Measurements from ENCODE around the gene SCYGR7. TPM values are rescaled to one million over a fixed set of nuclear protein-coding genes. Genes with fewer than 3 reads are reported as not detected.

Gene SCYGR7
- total RNA-seq, 4 donors from 2014 or later = not detected

DNA sequence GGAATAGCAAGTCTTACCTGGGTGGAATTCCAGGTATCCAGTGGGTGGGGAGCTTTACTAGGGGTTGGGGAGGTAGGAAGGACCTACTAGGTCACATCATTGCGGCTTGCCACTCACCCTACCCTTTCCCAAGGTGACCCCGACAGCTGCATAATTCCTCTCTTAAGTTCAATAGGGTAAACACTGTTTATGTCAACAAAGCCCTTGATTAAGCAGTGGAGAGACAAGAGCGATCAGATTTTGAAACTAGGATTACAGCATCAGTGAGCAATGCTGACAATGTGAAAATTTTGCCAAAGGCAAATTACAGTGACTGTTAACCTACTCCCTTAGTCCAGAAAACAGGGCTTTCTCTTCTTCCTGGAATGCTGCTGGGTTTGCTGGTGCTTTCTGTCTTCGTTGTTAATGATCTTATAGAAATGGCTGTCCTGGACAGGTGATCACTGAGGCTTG is 24.8 kb upstream of the SCYGR7 start:
- no peak overlapping the region for H3K27ac ChIP-seq

DNA sequence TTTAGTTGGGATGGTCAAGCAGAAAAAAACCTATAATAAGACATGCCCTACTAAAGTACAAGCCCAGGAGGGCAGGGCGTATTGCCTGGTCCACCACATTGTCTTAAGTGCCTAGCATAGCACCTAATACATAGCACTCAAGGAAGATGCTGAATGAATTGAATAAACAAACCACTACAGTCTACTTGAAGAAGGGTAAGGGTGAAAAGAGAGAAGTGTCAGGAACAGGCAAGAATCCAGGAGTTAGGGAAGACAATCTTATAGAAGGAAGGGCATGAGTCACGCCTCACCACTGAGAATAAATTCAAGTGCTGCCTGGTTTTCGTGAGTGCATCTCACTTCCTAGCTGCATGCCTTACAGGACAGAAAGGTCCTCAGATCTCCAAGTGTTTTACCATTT is 24.2 kb upstream of the SCYGR7 start:
- Histone ChIP-seq H3K4me3 (no peak overlapping the region), H3K9me3 (no peaks in the 10 kb centered on the region), H3K27ac (no peak overlapping the region), H3K4me1 (no peaks in the 10 kb centered on the region), H3K36me3 (no peaks in the 10 kb centered on the region), H3K27me3 (no peaks in the 10 kb centered on the region)
- TF ChIP-seq POLR2A (IDR thresholded peaks at IDR 0.05) = no peak
- TF ChIP-seq CTCF (IDR thresholded peaks at IDR 0.05) = no peak
- intact Hi-C loops (cut with DNase I; ENCODE audit: low total_unique reads) = no loop called here
- no peak for DNase-seq

More for the DNA sequence above, 24.8 kb upstream of the SCYGR7 start:
- Histone ChIP-seq H3K4me3 (no peak overlapping the region), H3K9me3 (no peaks in the 10 kb centered on the region), H3K4me1 (no peaks in the 10 kb centered on the region), H3K36me3 (no peaks in the 10 kb centered on the region), H3K27me3 (no peaks in the 10 kb centered on the region)
- DNase-seq = no peak
- intact Hi-C loops (cut with DNase I; ENCODE audit: low total_unique reads) = no loop called here
- TF ChIP-seq POLR2A (IDR thresholded peaks at IDR 0.05) = no peak
- no peak for TF ChIP-seq CTCF (IDR thresholded peaks at IDR 0.05)

GRCh38 chr2:227706859-227707258 is 21.3 kb upstream of the SCYGR7 start:
- H3K27me3 ChIP-seq = no peaks in the 10 kb centered on the region
- no peaks in the 10 kb centered on the region for H3K36me3 ChIP-seq
- no peak overlapping the region for H3K27ac ChIP-seq
- intact Hi-C loops (cut with DNase I; ENCODE audit: low total_unique reads) = no loop called here
- H3K4me1 ChIP-seq = no peaks in the 10 kb centered on the region
- DNase-seq = no peak
- no peaks in the 10 kb centered on the region for H3K9me3 ChIP-seq
- H3K4me3 ChIP-seq = no peak overlapping the region
- no peak for TF ChIP-seq CTCF (IDR thresholded peaks at IDR 0.05)
- no peak for TF ChIP-seq POLR2A (IDR thresholded peaks at IDR 0.05)

DNA sequence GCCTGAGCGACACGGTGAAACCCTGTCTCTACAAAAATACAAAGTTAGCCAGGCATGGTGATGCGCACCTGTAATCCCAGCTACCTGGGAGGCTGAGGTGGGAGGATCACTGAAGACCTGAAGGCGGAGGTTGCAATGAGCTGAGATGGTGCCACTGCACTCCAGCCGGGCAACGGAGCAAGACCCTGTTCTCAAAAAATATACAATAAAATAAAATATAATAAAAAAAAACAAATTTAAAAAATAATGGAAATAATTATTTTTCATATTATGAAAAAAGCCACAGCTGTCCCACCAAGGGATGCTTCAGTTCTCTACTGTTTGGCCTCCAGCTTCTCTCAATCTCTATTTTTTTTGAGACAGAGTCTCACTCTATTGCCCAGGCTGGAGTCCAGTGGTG is 20.7 kb upstream of the SCYGR7 start:
- no peak overlapping the region for H3K27ac ChIP-seq
- no peak for DNase-seq
- intact Hi-C loops (cut with DNase I; ENCODE audit: low total_unique reads) = no loop called here

DNA sequence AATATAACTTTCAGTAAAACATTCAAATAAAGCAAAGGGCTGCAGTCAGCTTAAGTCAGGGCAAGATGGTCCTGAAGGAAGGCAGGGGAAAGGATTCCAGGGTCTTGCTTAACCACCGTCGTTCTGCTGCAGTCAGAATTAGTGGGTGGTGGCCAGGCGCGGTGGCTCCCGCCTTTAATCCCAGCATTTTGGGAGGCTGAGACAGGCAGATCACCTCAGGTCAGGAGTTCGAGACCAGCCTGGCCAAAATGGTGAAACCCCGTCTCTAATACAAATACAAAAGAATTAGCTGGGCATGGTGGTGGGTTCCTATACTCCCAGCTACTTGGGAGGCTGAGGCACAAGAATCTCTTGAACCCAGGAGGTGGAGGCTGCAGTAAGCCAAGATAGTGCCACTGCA is 17.1 kb upstream of the SCYGR7 start:
- DNase-seq = no peak
- no peak overlapping the region for H3K27ac ChIP-seq

More for the DNA sequence above, 20.7 kb upstream of the SCYGR7 start:
- Histone ChIP-seq H3K4me3 (no peak overlapping the region), H3K36me3 (no peaks in the 10 kb centered on the region), H3K27me3 (no peaks in the 10 kb centered on the region), H3K4me1 (no peaks in the 10 kb centered on the region), H3K9me3 (no peaks in the 10 kb centered on the region)
- TF ChIP-seq CTCF (IDR thresholded peaks at IDR 0.05) (no peak), POLR2A (IDR thresholded peaks at IDR 0.05) (no peak)

More for the DNA sequence above, 17.1 kb upstream of the SCYGR7 start:
- H3K4me3 ChIP-seq = no peak overlapping the region
- intact Hi-C loops (cut with DNase I; ENCODE audit: low total_unique reads) = no loop called here
- TF ChIP-seq POLR2A (IDR thresholded peaks at IDR 0.05) (no peak), CTCF (IDR thresholded peaks at IDR 0.05) (no peak)
- no peaks in the 10 kb centered on the region for H3K9me3 ChIP-seq
- H3K27me3 ChIP-seq = no peaks in the 10 kb centered on the region
- H3K4me1 ChIP-seq = no peaks in the 10 kb centered on the region
- no peaks in the 10 kb centered on the region for H3K36me3 ChIP-seq

Data from uterus (tissue), 4 donors.